Fibroblast of lung (primary cell): ENCODE results near the gene GMPPB. TPM values are rescaled to one million over a fixed set of nuclear protein-coding genes. Genes with fewer than 3 reads are reported as not detected.
A peak's percentile ranks its signal among the peaks of the same experiment; 100 is the strongest.

Experiments
- DNase-seq, 2 donors: peaks; one replicate each; pipeline versions ENCODE4 v3.0.0 to v3.0.0-alpha.2; 2010; ENCODE audit warnings: low read depth in 2 of 2
- H2AFZ ChIP-seq: 2 replicates; pipeline ENCODE4 v1.5.1; 2012; ENCODE audit warnings: low read length, control low read depth, inconsistent platforms
- H3K27ac ChIP-seq: 2 replicates; pipeline ENCODE4 v1.5.1; 2011; ENCODE audit warnings: low read length, control low read depth; ENCODE audit not compliant: insufficient read depth
- H3K27me3 ChIP-seq: 2 replicates; pipeline ENCODE4 v1.5.1; 2011; ENCODE audit warnings: mild to moderate bottlenecking, low read length; ENCODE audit not compliant: control insufficient read depth, insufficient read depth
- H3K36me3 ChIP-seq: 2 replicates; pipeline ENCODE4 v1.5.1; 2011; ENCODE audit warnings: low read length; ENCODE audit not compliant: control insufficient read depth, insufficient read depth
- H3K4me1 ChIP-seq: 2 replicates; pipeline ENCODE4 v1.5.1; 2011; ENCODE audit warnings: low read length; ENCODE audit not compliant: control insufficient read depth, insufficient read depth; ENCODE audit errors: extremely low read depth
- H3K4me2 ChIP-seq: 2 replicates; pipeline ENCODE4 v1.5.1; 2011; ENCODE audit warnings: low read length, control low read depth; ENCODE audit not compliant: insufficient read depth; ENCODE audit errors: extremely low read depth
- H3K4me3 ChIP-seq, 4 experiments: fragments of 200-600 bp in 1 of 4; sonication (generic) in 1 of 4; replicated peaks in 1 of 4; 2 replicates each; pipeline ENCODE4 v1.5.1; 2011 to 2016; ENCODE audit warnings: low read length in 4 of 4, low read depth in 3 of 4, mild to moderate bottlenecking in 3 of 4, control low read depth in 2 of 4, inconsistent platforms in 1 of 4, mixed read lengths in 1 of 4; ENCODE audit not compliant: insufficient read depth in 1 of 4; ENCODE audit errors: control extremely low read depth in 1 of 4
- H3K79me2 ChIP-seq: 2 replicates; pipeline ENCODE4 v1.5.1; 2012; ENCODE audit warnings: mild to moderate bottlenecking, low read length, inconsistent platforms; ENCODE audit not compliant: control insufficient read depth, insufficient read depth
- H3K9ac ChIP-seq: 2 replicates; pipeline ENCODE4 v1.5.1; 2011; ENCODE audit warnings: mild to moderate bottlenecking, low read length, control low read depth; ENCODE audit not compliant: insufficient read depth
- H3K9me3 ChIP-seq: 2 replicates; pipeline ENCODE4 v1.5.1; 2012; ENCODE audit warnings: low read depth, low read length; ENCODE audit not compliant: control insufficient read depth, insufficient read depth
- H4K20me1 ChIP-seq: 2 replicates; pipeline ENCODE4 v1.5.1; 2011; ENCODE audit warnings: low read length; ENCODE audit not compliant: control insufficient read depth, insufficient read depth; ENCODE audit errors: extremely low read depth
- EZH2 ChIP-seq: IDR thresholded peaks from 2 replicates; pipeline ENCODE4 v1.5.1; 2012; ENCODE audit warnings: low read length, control low read depth, mild to moderate bottlenecking; ENCODE audit errors: missing control alignments
- polyA minus RNA-seq: library from RNA; depleted of rRNA, polyadenylated mRNA; stranded (reverse); fragments of >200 nt; gene quantifications from 2 replicates; pipeline ENCODE4 v1.2.3, GENCODE V29; 2011; ENCODE audit warnings: low replicate concordance
- polyA plus RNA-seq, 2 donors: library from polyadenylated mRNA; depleted of rRNA in 1 of 2; stranded (reverse) in 1 of 2; unstranded in 1 of 2; fragments of >200 nt; gene quantifications; 2 replicates each; pipeline ENCODE4 v1.2.1, GENCODE V29; 2011 to 2012; ENCODE audit warnings: missing spikeins in 1 of 2
- total RNA-seq: library from RNA; depleted of rRNA; stranded (reverse); fragments of >200 nt; gene quantifications from 2 replicates; pipeline ENCODE4 v1.2.1, GENCODE V29; 2014
- TF ChIP-seq, protein P1 (sequence below), 2 donors: IDR thresholded peaks in 1 of 2; conservative IDR thresholded peaks in 1 of 2; 1 replicate in 1 of 2; 2 replicates in 1 of 2; pipeline ENCODE4 v1.5.1; 2011 to 2012; ENCODE audit warnings: low read length in 2 of 2, control low read depth in 1 of 2, inconsistent platforms in 1 of 2, low read depth in 1 of 2, mild to moderate bottlenecking in 1 of 2

The GMPPB gene
- total RNA-seq, result 13.6 and 14.4 TPM in 2 replicates
- 13.7 and 18.3 TPM in 2 replicates for polyA plus RNA-seq
- polyA plus RNA-seq (2012), result 20.5 and 36.0 TPM in 2 replicates
- 38.8 and 48.3 TPM in 2 replicates for polyA minus RNA-seq

DNA sequence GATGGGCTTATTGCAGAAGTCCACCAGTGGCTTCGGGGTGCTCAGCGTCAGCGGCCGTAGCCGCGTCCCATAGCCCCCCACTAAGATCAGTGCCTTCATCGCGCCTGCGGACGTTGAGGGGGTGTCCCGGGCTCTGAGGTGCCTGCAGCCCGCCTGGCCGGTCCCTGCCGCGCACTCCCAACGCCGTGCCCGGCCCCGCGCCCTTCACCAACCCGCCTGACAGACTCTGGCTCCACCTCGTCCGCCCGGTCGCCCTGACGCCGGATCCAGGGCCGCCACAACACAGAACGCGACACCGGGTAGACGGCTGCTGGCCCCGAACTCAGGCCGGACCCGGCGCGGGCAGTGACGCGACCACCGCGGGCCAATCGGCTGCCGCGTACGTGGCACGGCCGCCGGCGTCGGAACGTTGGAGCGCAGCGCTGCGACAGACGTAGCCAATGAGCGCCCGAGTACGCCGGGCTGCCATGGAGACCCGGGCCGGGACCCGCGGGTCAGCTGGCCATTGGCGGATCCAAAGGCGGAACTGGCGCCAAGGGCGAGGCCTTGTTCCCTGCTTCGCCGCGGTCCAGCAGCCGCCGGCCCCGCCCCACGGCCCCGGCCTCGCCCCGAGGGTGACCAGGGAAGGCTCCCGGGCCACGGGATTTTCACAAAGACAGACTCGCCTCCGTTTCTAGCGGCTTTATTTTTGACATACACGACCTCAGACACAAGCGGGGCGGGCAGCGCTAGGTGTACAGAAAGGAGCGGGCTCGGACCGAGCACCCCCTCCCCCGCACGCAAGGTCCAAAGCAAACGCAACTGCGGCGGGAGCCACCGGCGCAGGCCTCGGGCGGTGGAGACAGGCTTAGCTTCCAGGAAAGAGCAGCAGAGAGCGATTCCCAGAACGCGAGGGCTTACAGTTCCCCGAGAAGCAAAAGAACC is at the start of gene GMPPB:
Gene GMPPB, minus strand, starts transcription at position 324 of the 924 bp plus-strand sequence. Its CDS starts 225 bp downstream, at position 99.
- Histone ChIP-seq H3K4me3 (peak within 1 kb of the TSS; percentile 86 to 99 (median 98)), H2AFZ (peak within 1 kb of the TSS; percentile 51), H3K27me3 (no peaks in the 10 kb centered on the region), H3K79me2 (peaks cover 16% of the 10 kb centered on the region), H3K9me3 (no peaks in the 10 kb centered on the region), H3K36me3 (peaks cover 34% of the 10 kb centered on the region), H3K4me1 (peaks cover 12% of the 10 kb centered on the region), H3K27ac (peak within 1 kb of the TSS; percentile 97), H3K9ac (peak within 1 kb of the TSS; percentile 95), H4K20me1 (no peaks in the 10 kb centered on the region), H3K4me2 (peak within 1 kb of the TSS; percentile 90)
- no peak for TF ChIP-seq EZH2
- TF ChIP-seq, protein P1, sequence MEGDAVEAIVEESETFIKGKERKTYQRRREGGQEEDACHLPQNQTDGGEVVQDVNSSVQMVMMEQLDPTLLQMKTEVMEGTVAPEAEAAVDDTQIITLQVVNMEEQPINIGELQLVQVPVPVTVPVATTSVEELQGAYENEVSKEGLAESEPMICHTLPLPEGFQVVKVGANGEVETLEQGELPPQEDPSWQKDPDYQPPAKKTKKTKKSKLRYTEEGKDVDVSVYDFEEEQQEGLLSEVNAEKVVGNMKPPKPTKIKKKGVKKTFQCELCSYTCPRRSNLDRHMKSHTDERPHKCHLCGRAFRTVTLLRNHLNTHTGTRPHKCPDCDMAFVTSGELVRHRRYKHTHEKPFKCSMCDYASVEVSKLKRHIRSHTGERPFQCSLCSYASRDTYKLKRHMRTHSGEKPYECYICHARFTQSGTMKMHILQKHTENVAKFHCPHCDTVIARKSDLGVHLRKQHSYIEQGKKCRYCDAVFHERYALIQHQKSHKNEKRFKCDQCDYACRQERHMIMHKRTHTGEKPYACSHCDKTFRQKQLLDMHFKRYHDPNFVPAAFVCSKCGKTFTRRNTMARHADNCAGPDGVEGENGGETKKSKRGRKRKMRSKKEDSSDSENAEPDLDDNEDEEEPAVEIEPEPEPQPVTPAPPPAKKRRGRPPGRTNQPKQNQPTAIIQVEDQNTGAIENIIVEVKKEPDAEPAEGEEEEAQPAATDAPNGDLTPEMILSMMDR (conservative IDR thresholded peaks at IDR 0.05 in 1 of 2, IDR thresholded peaks at IDR 0.05 in 1 of 2; ENCODE audit: low read depth in 1 of 2, low read length in 2 of 2), result no peak
- DNase-seq, result peak; percentile 96

DNA sequence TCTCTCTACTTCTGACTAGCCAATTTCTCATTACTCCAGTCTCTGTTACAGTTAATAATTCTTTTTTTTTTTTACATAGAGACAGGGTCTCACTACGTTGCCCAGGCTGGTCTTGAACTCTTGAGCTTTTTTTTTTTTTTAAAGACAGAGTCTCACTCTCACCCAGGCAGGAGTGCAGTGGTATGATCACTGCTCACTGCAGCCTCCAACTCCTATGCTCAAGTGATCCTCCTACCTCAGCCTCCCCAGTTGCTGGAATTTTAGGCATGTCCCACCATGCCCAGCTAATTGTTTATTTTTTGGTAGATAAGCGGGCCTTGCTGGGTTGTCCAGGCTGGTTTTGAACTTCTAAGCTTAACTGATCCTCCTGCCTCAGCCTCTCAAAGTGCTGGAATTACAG is 49.0 kb upstream of the GMPPB start:
- H3K79me2 ChIP-seq, result peaks cover 72% of the 10 kb centered on the region
- no peaks in the 10 kb centered on the region for H3K27me3 ChIP-seq
- no peak overlapping the region for H3K9ac ChIP-seq
- H3K9me3 ChIP-seq, result no peaks in the 10 kb centered on the region
- TF ChIP-seq, protein P1 (conservative IDR thresholded peaks at IDR 0.05 in 1 of 2, IDR thresholded peaks at IDR 0.05 in 1 of 2; ENCODE audit: low read depth in 1 of 2, low read length in 2 of 2), result no peak
- no peak for TF ChIP-seq EZH2
- no peak for DNase-seq
- H3K4me2 ChIP-seq, result no peak overlapping the region
- H2AFZ ChIP-seq, result no peak overlapping the region
- peaks cover 2% of the 10 kb centered on the region for H3K4me1 ChIP-seq
- H4K20me1 ChIP-seq, result peaks cover 3% of the 10 kb centered on the region
- H3K27ac ChIP-seq, result no peak overlapping the region
- H3K36me3 ChIP-seq, result no peaks in the 10 kb centered on the region
- no peak overlapping the region for H3K4me3 ChIP-seq

DNA sequence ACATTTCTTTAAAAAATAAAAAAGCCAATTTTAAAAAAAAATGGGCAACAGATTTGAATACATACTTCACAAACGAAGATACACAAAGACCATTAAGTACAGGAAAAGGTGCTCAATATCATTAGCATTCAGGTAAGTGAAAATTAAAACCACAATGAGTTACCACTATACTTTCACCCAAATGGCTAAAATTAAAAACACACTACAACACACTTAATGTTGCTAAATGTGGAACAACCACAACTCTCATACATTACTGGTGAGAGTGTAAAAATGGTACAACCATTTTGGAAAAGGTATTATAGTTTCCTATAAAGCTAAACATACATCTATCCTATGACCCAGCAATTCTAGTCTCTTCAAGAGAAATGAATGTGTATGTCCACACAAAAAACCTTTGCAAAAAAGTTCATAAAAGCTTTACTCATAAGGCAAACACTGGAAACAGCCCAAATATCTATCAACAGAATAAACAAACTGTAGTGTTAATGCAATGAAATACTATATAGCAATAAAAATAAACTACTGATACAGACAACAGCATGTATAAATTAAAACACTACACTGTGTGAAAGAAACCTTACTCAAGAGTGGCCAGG is 47.7 kb upstream of the GMPPB start:
- Histone ChIP-seq H4K20me1 (peaks cover 3% of the 10 kb centered on the region), H2AFZ (no peak overlapping the region), H3K4me1 (peaks cover 2% of the 10 kb centered on the region), H3K27ac (no peak overlapping the region), H3K36me3 (no peaks in the 10 kb centered on the region), H3K4me3 (no peak overlapping the region), H3K9ac (no peak overlapping the region), H3K9me3 (no peaks in the 10 kb centered on the region), H3K79me2 (peaks cover 72% of the 10 kb centered on the region), H3K4me2 (no peak overlapping the region), H3K27me3 (no peaks in the 10 kb centered on the region)
- peak in 1 of 2 donors; percentile 45 for DNase-seq
- TF ChIP-seq EZH2, result no peak
- TF ChIP-seq, protein P1 (conservative IDR thresholded peaks at IDR 0.05 in 1 of 2, IDR thresholded peaks at IDR 0.05 in 1 of 2; ENCODE audit: low read depth in 1 of 2, low read length in 2 of 2), result no peak
